ENCODE results near the gene DSG3.

Gene DSG3

DNA sequence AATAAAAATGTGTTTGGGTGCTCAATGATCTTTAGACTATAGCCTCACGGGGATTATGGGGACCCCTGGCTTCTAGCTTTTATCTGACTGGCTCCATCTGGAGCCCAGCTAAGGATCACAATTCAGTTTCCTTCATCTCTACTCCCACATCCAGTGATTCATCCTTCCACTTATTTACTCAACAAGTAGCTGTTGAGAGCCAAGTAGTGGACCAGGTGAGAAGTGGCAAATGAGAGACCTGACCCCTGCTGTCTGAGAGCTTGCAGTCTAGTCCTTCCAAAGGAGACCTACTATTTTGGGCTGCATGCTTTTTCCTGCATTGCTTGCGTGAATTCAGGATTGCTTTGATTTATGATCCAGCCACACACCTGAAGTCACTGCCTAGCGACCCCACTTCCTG, 10.7 kb upstream of the DSG3 start:
- Mint-ChIP-seq H3K27ac (no peak overlapping the region), H3K4me1 (no peaks in the 10 kb centered on the region), H3K9me3 (peaks cover 16% of the 10 kb centered on the region), H3K27me3 (ENCODE audit: low read depth) (no peaks in the 10 kb centered on the region), H3K4me3 (no peak overlapping the region), H3K36me3 (ENCODE audit: low read depth) (no peaks in the 10 kb centered on the region)
- no peak for TF ChIP-seq CTCF (IDR thresholded peaks at IDR 0.05; ENCODE audit: unreplicated experiment in 3 of 3)

- peaks cover 4% of the 10 kb centered on the region for H3K9me3 Mint-ChIP-seq
- no peaks in the 10 kb centered on the region for H3K36me3 Mint-ChIP-seq (ENCODE audit: low read depth)
- no peaks in the 10 kb centered on the region for H3K4me1 Mint-ChIP-seq
- H3K27ac Mint-ChIP-seq, result no peak overlapping the region
- no peak overlapping the region for H3K4me3 Mint-ChIP-seq
- no peaks in the 10 kb centered on the region for H3K27me3 Mint-ChIP-seq (ENCODE audit: low read depth)
- no peak for TF ChIP-seq CTCF (IDR thresholded peaks at IDR 0.05; ENCODE audit: unreplicated experiment in 3 of 3)
Measured at GRCh38 chr18:31438402-31438801, 9.1 kb upstream of the DSG3 start.

GRCh38 chr18:31439807-31440325, 7.7 kb upstream of the DSG3 start:
- no peak for TF ChIP-seq CTCF (IDR thresholded peaks at IDR 0.05; ENCODE audit: unreplicated experiment in 3 of 3)
- Mint-ChIP-seq H3K4me3 (no peak overlapping the region), H3K36me3 (ENCODE audit: low read depth) (no peaks in the 10 kb centered on the region), H3K27ac (no peak overlapping the region), H3K9me3 (no peaks in the 10 kb centered on the region), H3K4me1 (no peaks in the 10 kb centered on the region), H3K27me3 (ENCODE audit: low read depth) (no peaks in the 10 kb centered on the region)

- no peaks in the 10 kb centered on the region for H3K9me3 Mint-ChIP-seq
Measured at GRCh38 chr18:31440787-31441186, 6.8 kb upstream of the DSG3 start.

DNA sequence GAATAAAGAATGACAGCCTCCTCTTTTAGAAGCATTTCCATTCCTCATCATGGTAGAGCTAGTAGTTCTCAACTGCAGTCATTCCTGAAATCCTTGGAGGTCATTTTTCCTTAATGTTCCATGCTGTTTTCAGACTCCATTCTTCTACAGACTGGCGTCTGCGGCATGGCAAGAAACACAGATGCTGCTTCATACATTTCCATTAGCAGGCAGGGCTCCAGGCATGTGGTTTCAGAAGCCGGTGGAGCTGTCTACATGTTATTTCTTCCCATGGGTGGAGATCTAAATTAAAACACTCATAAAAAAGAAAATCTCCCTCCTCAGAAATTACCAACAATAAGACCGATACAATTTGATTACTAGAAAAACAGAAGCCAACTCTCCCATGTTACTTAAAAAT, 6.0 kb upstream of the DSG3 start:
- H3K9me3 Mint-ChIP-seq, result no peaks in the 10 kb centered on the region
- H3K4me1 Mint-ChIP-seq, result no peaks in the 10 kb centered on the region
- no peak for TF ChIP-seq CTCF (IDR thresholded peaks at IDR 0.05; ENCODE audit: unreplicated experiment in 3 of 3)
- H3K36me3 Mint-ChIP-seq (ENCODE audit: low read depth), result no peaks in the 10 kb centered on the region
- no peak overlapping the region for H3K27ac Mint-ChIP-seq
- H3K4me3 Mint-ChIP-seq, result no peak overlapping the region
- no peaks in the 10 kb centered on the region for H3K27me3 Mint-ChIP-seq (ENCODE audit: low read depth)

More at GRCh38 chr18:31440787-31441186, 6.8 kb upstream of the DSG3 start:
- no peaks in the 10 kb centered on the region for H3K36me3 Mint-ChIP-seq (ENCODE audit: low read depth)
- no peaks in the 10 kb centered on the region for H3K27me3 Mint-ChIP-seq (ENCODE audit: low read depth)
- H3K4me1 Mint-ChIP-seq, result no peaks in the 10 kb centered on the region
- no peak for TF ChIP-seq CTCF (IDR thresholded peaks at IDR 0.05; ENCODE audit: unreplicated experiment in 3 of 3)
- H3K27ac Mint-ChIP-seq, result no peak overlapping the region
- no peak overlapping the region for H3K4me3 Mint-ChIP-seq

DNA sequence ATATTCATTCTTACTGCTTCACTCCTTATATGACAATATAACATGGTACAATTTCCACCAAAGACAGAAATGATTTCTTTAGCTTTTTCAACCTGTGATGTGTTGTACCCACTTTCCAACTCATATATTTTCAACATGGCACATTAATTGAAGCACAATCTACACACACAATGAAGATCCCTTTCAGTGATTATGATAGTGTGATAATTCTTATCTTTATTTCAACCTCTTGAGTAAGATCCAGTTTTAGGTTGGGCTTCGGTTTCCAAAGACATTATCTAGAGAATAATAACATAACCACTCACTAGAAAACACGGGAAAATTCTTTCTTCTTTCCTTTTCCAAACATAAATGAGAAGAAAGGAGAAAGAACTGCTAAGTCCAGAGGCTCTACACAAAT, 3.4 kb upstream of the DSG3 start:
- no peaks in the 10 kb centered on the region for H3K36me3 Mint-ChIP-seq (ENCODE audit: low read depth)
- H3K9me3 Mint-ChIP-seq, result no peaks in the 10 kb centered on the region
- no peak overlapping the region for H3K4me3 Mint-ChIP-seq
- H3K4me1 Mint-ChIP-seq, result no peaks in the 10 kb centered on the region
- H3K27ac Mint-ChIP-seq, result no peak overlapping the region
- no peaks in the 10 kb centered on the region for H3K27me3 Mint-ChIP-seq (ENCODE audit: low read depth)
- TF ChIP-seq CTCF (IDR thresholded peaks at IDR 0.05; ENCODE audit: unreplicated experiment in 3 of 3), result no peak
